ENCODE measurements around the gene KRTAP4-5.

Gene KRTAP4-5

DNA sequence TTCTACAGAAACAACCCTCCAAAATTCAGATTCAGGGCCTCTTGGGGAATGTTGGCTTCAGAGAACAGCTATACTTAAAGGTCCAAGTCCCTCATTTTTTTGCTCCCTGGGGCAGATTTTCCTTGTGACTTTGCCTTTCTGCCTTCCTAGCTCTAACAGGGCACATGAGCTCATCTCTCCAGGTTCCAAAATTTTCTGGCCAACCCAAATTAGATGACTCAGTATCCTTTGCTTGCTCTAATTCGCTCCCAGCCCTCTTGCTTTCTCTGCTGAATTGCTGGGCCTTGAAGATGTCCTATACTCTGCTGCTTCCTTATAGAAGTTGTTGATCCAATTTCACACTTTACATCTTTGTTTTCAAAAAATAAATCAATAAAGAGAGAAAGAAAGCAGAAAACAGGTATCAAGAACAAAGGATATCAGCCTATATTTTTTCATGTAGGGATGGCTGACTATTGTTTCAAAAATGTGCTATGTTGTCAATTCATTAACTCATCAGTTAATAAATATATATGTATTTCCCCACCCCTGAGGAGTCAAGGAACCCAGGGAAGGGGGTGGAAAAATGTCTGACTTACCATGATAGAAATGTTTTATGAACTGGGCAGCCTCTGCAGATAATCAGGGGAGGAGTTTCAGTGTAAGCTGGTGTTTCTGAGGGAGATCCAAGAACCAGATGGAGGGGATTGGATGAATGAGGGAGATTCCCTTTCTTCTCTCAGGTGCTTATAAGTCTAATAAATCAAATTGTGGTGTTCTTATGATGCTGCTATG lies 29.4 kb upstream of the KRTAP4-5 start:
- DNase-seq (ENCODE audit: low read depth in 1 of 2, low spot score in 1 of 2): no peak
- H3K4me3 ChIP-seq (replicated peaks; ENCODE audit: insufficient read depth, low read length): no peak overlapping the region
- no peak overlapping the region for H3K27ac ChIP-seq (replicated peaks)
- H3K27me3 ChIP-seq (ENCODE audit: insufficient read depth, poor library complexity, severe bottlenecking): no peaks in the 10 kb centered on the region
- TF ChIP-seq, protein P1, sequence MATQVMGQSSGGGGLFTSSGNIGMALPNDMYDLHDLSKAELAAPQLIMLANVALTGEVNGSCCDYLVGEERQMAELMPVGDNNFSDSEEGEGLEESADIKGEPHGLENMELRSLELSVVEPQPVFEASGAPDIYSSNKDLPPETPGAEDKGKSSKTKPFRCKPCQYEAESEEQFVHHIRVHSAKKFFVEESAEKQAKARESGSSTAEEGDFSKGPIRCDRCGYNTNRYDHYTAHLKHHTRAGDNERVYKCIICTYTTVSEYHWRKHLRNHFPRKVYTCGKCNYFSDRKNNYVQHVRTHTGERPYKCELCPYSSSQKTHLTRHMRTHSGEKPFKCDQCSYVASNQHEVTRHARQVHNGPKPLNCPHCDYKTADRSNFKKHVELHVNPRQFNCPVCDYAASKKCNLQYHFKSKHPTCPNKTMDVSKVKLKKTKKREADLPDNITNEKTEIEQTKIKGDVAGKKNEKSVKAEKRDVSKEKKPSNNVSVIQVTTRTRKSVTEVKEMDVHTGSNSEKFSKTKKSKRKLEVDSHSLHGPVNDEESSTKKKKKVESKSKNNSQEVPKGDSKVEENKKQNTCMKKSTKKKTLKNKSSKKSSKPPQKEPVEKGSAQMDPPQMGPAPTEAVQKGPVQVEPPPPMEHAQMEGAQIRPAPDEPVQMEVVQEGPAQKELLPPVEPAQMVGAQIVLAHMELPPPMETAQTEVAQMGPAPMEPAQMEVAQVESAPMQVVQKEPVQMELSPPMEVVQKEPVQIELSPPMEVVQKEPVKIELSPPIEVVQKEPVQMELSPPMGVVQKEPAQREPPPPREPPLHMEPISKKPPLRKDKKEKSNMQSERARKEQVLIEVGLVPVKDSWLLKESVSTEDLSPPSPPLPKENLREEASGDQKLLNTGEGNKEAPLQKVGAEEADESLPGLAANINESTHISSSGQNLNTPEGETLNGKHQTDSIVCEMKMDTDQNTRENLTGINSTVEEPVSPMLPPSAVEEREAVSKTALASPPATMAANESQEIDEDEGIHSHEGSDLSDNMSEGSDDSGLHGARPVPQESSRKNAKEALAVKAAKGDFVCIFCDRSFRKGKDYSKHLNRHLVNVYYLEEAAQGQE (IDR thresholded peaks at IDR 0.05; ENCODE audit: insufficient replicate concordance, low read depth): no peak
- TF ChIP-seq GABPA (IDR thresholded peaks at IDR 0.05; ENCODE audit: low read depth) (no peak), POLR2AphosphoS5 (IDR thresholded peaks at IDR 0.05; ENCODE audit: low read depth) (no peak), SPI1 (IDR thresholded peaks at IDR 0.05; ENCODE audit: borderline replicate concordance, low read depth) (no peak)
- TF ChIP-seq, protein P2, sequence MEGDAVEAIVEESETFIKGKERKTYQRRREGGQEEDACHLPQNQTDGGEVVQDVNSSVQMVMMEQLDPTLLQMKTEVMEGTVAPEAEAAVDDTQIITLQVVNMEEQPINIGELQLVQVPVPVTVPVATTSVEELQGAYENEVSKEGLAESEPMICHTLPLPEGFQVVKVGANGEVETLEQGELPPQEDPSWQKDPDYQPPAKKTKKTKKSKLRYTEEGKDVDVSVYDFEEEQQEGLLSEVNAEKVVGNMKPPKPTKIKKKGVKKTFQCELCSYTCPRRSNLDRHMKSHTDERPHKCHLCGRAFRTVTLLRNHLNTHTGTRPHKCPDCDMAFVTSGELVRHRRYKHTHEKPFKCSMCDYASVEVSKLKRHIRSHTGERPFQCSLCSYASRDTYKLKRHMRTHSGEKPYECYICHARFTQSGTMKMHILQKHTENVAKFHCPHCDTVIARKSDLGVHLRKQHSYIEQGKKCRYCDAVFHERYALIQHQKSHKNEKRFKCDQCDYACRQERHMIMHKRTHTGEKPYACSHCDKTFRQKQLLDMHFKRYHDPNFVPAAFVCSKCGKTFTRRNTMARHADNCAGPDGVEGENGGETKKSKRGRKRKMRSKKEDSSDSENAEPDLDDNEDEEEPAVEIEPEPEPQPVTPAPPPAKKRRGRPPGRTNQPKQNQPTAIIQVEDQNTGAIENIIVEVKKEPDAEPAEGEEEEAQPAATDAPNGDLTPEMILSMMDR (IDR thresholded peaks at IDR 0.05; ENCODE audit: insufficient read depth, low read length): no peak

DNA sequence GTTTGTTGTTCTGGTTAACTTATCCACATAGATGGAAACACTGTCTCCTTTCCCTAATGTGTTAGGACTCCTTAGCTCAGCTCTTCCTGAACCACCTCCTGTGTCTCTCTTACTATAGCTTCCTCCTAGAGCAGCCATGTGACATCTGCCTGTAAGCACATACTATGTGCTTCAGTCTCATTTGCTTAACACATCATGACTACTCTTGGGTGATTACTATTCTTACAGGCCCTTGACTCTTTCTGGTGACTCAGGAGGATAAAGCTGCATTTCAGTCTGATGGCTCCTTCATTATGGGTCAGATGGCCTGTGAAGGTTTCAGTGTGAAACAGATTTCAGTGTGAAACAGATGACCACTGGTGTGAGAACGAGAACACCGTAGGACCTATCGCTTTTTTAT lies 28.7 kb upstream of the KRTAP4-5 start:
- no peak for DNase-seq (ENCODE audit: low read depth in 1 of 2, low spot score in 1 of 2)
- no peak overlapping the region for H3K4me3 ChIP-seq (replicated peaks; ENCODE audit: insufficient read depth, low read length)
- H3K27me3 ChIP-seq (ENCODE audit: insufficient read depth, poor library complexity, severe bottlenecking): no peaks in the 10 kb centered on the region
- TF ChIP-seq, protein P1 (IDR thresholded peaks at IDR 0.05; ENCODE audit: insufficient replicate concordance, low read depth): no peak
- TF ChIP-seq, protein P2 (IDR thresholded peaks at IDR 0.05; ENCODE audit: insufficient read depth, low read length): no peak
- TF ChIP-seq SPI1 (IDR thresholded peaks at IDR 0.05; ENCODE audit: borderline replicate concordance, low read depth) (no peak), POLR2AphosphoS5 (IDR thresholded peaks at IDR 0.05; ENCODE audit: low read depth) (no peak), GABPA (IDR thresholded peaks at IDR 0.05; ENCODE audit: low read depth) (no peak)
- no peak overlapping the region for H3K27ac ChIP-seq (replicated peaks)

DNA sequence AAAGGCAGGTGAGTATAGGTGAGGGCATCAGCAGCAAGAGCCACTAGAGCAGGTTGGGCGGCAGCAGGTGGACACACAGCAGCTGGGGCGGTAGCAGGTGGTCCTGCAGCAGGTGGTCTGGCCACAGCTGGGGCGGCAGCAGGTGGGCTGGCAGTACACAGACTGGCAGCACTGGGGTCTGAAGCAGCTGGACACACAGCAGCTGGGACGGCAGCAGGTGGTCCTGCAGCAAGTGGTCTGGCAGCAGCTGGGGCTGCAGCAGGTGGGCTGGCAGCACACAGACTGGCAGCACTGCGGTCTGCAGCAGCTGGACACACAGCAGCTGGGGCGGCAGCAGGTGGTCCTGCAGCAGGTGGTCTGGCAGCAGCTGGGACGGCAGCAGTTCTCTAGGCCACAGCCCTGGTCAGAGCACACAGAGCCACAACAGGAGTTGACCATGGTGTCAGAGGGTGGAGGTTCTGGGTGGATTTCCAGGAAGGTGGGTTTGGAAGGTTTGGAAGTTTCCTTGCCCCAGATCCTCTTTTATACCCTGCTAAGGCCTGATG lies 28.2 kb upstream of the KRTAP4-5 start, which contains the start of gene KRTAP4-2:
Gene KRTAP4-2, minus strand, starts transcription at position 495 of the 545 bp plus-strand sequence. Its CDS starts 57 bp downstream, at position 438.
- no peak for DNase-seq (ENCODE audit: low read depth in 1 of 2, low spot score in 1 of 2)
- Histone ChIP-seq H3K4me3 (replicated peaks; ENCODE audit: insufficient read depth, low read length) (no peak within 1 kb of the TSS), H3K27ac (replicated peaks) (no peak within 1 kb of the TSS), H3K27me3 (ENCODE audit: insufficient read depth, poor library complexity, severe bottlenecking) (peaks cover 2% of the 10 kb centered on the region)
- TF ChIP-seq SPI1 (IDR thresholded peaks at IDR 0.05; ENCODE audit: borderline replicate concordance, low read depth): no peak
- TF ChIP-seq, protein P2 (IDR thresholded peaks at IDR 0.05; ENCODE audit: insufficient read depth, low read length): no peak
- TF ChIP-seq, protein P1 (IDR thresholded peaks at IDR 0.05; ENCODE audit: insufficient replicate concordance, low read depth): no peak
- no peak for TF ChIP-seq POLR2AphosphoS5 (IDR thresholded peaks at IDR 0.05; ENCODE audit: low read depth)
- TF ChIP-seq GABPA (IDR thresholded peaks at IDR 0.05; ENCODE audit: low read depth): no peak
